ENCODE results near the gene EEF1B2. TPM values are rescaled to one million over a fixed set of nuclear protein-coding genes. Genes with fewer than 3 reads are reported as not detected.

The EEF1B2 gene
- total RNA-seq, 1 experiment from 2014 or later, result 523 TPM

- ATAC-seq, result no peak
- peaks cover 3% of the 10 kb centered on the region; the same call in 1 of the 2 replicates for H3K27me3 ChIP-seq (ENCODE audit: control insufficient read depth, insufficient read depth, low read length)
- DNase-seq (ENCODE audit: low read depth, low spot score), result no peak
- no TSS peak for BruUV-seq (replicated peaks)
- intact Hi-C loops (cut with micrococcal nuclease; ENCODE audit: unreplicated experiment), result no loop called here
- in situ Hi-C loops (cut with HindIII; ENCODE audit: low pct_unique_long_range_greater_than_20kb, low sequenced_read_pairs), result no loop called here
- no peak overlapping the region for H3K4me3 ChIP-seq (ENCODE audit: low read depth in 2 of 2, low read length in 2 of 2)
- ChIA-PET CTCF (no interaction called here), POLR2A (interaction anchor here (0.7 kb wide), 1 partner anchor 257 kb away, joined by 3 read pairs; no protein-coding TSS in a partner anchor)
- H3K4me1 ChIP-seq (ENCODE audit: control insufficient read depth, insufficient read depth, low read length), result no peaks in the 10 kb centered on the region
- TF ChIP-seq POLR2AphosphoS5 (IDR thresholded peaks at IDR 0.05; ENCODE audit: low read depth, low read length) (no peak), SIN3A (IDR thresholded peaks at IDR 0.05; ENCODE audit: borderline replicate concordance, insufficient read depth, low read depth, low read length) (no peak), CTCF (IDR thresholded peaks at IDR 0.05) (no peak), TCF7L2 (IDR thresholded peaks at IDR 0.05; ENCODE audit: low read depth, low read length) (no peak), REST (IDR thresholded peaks at IDR 0.05; ENCODE audit: insufficient read depth in 1 of 2, low read depth in 2 of 2, low read length in 1 of 2) (no peak)
- no peaks in the 10 kb centered on the region for H3K9me3 ChIP-seq (ENCODE audit: control insufficient read depth, insufficient read depth, low read depth, low read length)
- no peak overlapping the region for H3K27ac ChIP-seq (ENCODE audit: low read length)
- H3K36me3 ChIP-seq (ENCODE audit: control insufficient read depth, insufficient read depth, low read length), result no peaks in the 10 kb centered on the region
Measured at GRCh38 chr2:206189691-206190090, 30.0 kb downstream of the EEF1B2 start.

- POLR2A ChIA-PET, result no interaction called here
- peaks cover 3% of the 10 kb centered on the region; the same call in 1 of the 2 replicates for H3K27me3 ChIP-seq (ENCODE audit: control insufficient read depth, insufficient read depth, low read length)
- no peak overlapping the region for H3K4me3 ChIP-seq (ENCODE audit: low read depth in 2 of 2, low read length in 2 of 2)
- in situ Hi-C loops (cut with HindIII; ENCODE audit: low pct_unique_long_range_greater_than_20kb, low sequenced_read_pairs), result no loop called here
- CTCF ChIA-PET, result no interaction called here
- no peak for ATAC-seq
- no peaks in the 10 kb centered on the region for H3K36me3 ChIP-seq (ENCODE audit: control insufficient read depth, insufficient read depth, low read length)
- H3K27ac ChIP-seq (ENCODE audit: low read length), result no peak overlapping the region
- intact Hi-C loops (cut with micrococcal nuclease; ENCODE audit: unreplicated experiment), result no loop called here
- BruUV-seq (replicated peaks), result no TSS peak
- DNase-seq (ENCODE audit: low read depth, low spot score), result no peak
- no peaks in the 10 kb centered on the region for H3K4me1 ChIP-seq (ENCODE audit: control insufficient read depth, insufficient read depth, low read length)
- no peaks in the 10 kb centered on the region for H3K9me3 ChIP-seq (ENCODE audit: control insufficient read depth, insufficient read depth, low read depth, low read length)
- no peak for TF ChIP-seq CTCF (IDR thresholded peaks at IDR 0.05)
- no peak for TF ChIP-seq TCF7L2 (IDR thresholded peaks at IDR 0.05; ENCODE audit: low read depth, low read length)
- TF ChIP-seq REST (IDR thresholded peaks at IDR 0.05; ENCODE audit: insufficient read depth in 1 of 2, low read depth in 2 of 2, low read length in 1 of 2), result no peak
- no peak for TF ChIP-seq SIN3A (IDR thresholded peaks at IDR 0.05; ENCODE audit: borderline replicate concordance, insufficient read depth, low read depth, low read length)
- TF ChIP-seq POLR2AphosphoS5 (IDR thresholded peaks at IDR 0.05; ENCODE audit: low read depth, low read length), result no peak
Measured at GRCh38 chr2:206190111-206190510, 30.4 kb downstream of the EEF1B2 start.

Data from Panc1 (cell line).